Activated naive CD8-positive, alpha-beta T cell (primary cell): ENCODE measurements around the gene SEMA4F.
"Not testable (repeated sequence)": the region's sequence is repeated elsewhere in the genome, so short reads cannot be mapped to it uniquely, and the experiment has no call there.

Experiments used
- H3K27ac Mint-ChIP-seq: one replicate; pipeline ENCODE4 v1.8.0; 2021; ENCODE audit warnings: mixed read lengths
- H3K27me3 Mint-ChIP-seq: one replicate; pipeline ENCODE4 v1.8.0; 2021; ENCODE audit warnings: mixed read lengths
- H3K36me3 Mint-ChIP-seq: one replicate; pipeline ENCODE4 v1.8.0; 2021; ENCODE audit warnings: mixed read lengths
- H3K4me1 Mint-ChIP-seq: one replicate; pipeline ENCODE4 v1.8.0; 2021; ENCODE audit warnings: low read depth, mixed read lengths
- H3K4me3 Mint-ChIP-seq: one replicate; pipeline ENCODE4 v1.8.0; 2021; ENCODE audit warnings: mild to moderate bottlenecking, mixed read lengths
- H3K9me3 Mint-ChIP-seq: one replicate; pipeline ENCODE4 v1.8.0; 2021; ENCODE audit warnings: low read depth, mixed read lengths

The SEMA4F gene, protein sequence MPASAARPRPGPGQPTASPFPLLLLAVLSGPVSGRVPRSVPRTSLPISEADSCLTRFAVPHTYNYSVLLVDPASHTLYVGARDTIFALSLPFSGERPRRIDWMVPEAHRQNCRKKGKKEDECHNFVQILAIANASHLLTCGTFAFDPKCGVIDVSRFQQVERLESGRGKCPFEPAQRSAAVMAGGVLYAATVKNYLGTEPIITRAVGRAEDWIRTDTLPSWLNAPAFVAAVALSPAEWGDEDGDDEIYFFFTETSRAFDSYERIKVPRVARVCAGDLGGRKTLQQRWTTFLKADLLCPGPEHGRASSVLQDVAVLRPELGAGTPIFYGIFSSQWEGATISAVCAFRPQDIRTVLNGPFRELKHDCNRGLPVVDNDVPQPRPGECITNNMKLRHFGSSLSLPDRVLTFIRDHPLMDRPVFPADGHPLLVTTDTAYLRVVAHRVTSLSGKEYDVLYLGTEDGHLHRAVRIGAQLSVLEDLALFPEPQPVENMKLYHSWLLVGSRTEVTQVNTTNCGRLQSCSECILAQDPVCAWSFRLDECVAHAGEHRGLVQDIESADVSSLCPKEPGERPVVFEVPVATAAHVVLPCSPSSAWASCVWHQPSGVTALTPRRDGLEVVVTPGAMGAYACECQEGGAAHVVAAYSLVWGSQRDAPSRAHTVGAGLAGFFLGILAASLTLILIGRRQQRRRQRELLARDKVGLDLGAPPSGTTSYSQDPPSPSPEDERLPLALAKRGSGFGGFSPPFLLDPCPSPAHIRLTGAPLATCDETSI

DNA sequence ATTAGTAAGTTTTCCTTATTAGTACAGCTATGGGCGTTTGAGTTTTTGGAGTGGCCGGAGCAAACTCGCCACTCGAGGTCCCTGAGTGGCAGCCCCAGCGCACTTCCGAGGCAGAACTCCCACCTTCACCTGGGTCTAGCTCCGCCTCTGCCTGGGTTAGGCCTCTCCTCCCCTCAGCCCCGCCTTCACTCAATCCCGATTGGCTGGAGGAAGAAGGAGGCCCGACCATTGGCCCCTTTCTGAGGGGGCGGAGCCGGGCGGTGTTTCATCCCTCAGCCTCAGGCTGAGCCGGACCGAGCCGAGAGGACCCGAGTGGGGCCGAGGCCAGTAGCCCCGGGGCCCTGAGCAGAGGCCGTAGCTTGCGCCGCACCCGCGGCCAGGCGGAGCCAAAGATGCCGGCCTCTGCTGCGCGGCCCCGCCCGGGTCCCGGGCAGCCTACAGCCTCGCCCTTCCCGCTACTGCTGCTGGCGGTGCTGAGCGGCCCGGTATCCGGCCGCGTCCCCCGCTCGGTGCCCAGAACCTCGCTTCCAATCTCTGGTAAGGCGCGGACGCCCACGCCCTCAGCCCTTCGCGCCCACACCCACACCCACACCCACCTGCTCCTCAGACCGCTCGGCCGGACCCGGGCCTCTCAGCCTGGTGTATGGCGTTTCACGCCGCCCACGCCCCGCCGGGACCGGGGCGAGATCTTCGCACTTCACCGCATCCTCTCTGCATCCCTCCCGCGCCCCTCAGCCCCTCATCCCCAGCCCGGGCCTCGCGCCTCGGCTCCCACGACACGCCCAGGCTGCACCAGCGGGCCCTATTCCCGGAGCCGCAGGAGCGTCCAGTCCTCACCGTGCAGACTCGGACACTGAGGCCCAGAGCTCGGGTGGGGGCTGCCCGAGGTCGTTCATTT lies at the start of gene SEMA4F:
TSS of gene SEMA4F (plus strand) at position 263 of the 898 bp plus-strand sequence. CDS start at position 393, 130 bp downstream.
- Mint-ChIP-seq H3K27ac (peak within 1 kb of the TSS; percentile 16), H3K9me3 (no peaks in the 10 kb centered on the region), H3K27me3 (peaks cover 3% of the 10 kb centered on the region), H3K36me3 (no peaks in the 10 kb centered on the region), H3K4me1 (peaks cover 20% of the 10 kb centered on the region), H3K4me3 (peak within 1 kb of the TSS; percentile 84)

DNA sequence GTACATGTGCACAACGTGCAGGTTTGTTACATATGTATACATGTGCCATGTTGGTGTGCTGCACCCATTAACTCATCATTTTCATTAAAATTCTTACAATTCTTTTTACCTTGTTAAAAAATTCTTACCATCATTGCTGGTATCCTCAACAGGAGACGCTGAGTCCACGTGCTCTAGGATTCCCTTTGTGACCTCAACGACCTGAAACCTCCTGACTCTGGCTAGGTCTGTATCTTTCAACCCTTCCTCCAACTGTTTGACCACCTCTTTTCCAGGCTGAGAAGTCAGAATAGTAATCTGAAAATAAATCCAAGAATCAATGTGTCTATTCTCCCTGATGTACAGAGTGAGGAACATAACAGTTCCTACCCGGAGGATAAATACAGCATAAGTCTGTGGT lies 47.1 kb upstream of the SEMA4F start:
- H3K27me3 Mint-ChIP-seq, result peaks cover 25% of the 10 kb centered on the region
- H3K4me1 Mint-ChIP-seq, result no peaks in the 10 kb centered on the region
- no peaks in the 10 kb centered on the region for H3K36me3 Mint-ChIP-seq
- H3K4me3 Mint-ChIP-seq, result no peak overlapping the region
- peaks cover 3% of the 10 kb centered on the region for H3K9me3 Mint-ChIP-seq
- H3K27ac Mint-ChIP-seq, result no peak overlapping the region

DNA sequence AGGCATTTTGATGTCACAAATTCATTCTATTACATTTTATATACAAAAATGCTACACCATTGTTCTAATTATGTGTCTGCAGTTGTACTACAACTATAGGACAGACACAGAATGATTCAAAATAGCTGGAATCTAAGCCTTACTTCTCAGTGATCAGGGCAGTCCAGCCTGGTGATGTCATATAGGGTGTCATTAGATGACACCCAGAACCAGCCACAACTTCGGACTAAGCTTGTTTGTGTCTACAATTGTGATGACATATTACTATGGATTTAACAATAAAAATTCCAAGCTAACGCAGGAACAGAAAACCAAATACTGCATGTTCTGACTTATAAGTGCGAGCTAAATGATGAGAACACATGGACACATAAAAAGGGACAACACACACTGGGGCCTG lies 36.9 kb upstream of the SEMA4F start:
- Mint-ChIP-seq H3K9me3 (no peaks in the 10 kb centered on the region), H3K4me1 (no peaks in the 10 kb centered on the region), H3K27me3 (peaks cover 14% of the 10 kb centered on the region), H3K27ac (no peak overlapping the region), H3K36me3 (no peaks in the 10 kb centered on the region), H3K4me3 (no peak overlapping the region)

DNA sequence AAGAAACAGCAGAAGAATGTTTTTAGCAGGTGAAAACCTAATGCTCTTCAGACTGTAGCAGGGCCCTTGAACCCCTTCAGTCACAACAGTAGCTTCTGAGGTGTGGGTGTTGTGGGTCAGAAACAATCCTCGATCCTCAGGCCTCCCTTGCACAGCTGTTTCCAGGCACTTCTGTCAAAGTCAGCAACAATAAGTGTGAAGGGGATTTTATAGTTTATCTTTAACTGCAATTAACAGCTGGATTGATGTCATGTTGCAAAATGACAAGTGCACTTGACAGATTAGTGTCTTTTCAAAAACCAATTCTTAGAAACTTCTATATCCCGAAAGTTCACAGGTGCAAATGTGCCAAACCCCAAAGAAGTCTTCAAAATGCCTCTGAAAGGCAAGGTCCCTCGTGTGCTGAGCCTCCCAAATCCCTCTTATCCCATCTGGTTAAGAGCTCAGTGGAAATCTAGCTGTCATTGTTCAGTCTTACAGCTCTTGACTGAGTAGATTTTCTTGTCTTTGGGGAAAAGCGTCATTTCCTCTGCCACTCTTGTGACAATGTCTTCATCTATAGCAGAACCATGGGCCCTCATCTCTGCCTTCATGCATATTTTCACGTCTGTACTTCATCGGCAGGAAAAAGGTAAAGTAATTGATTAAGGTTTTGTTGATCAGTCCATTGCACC lies 35.5 kb upstream of the SEMA4F start:
- no peak overlapping the region for H3K4me3 Mint-ChIP-seq
- no peaks in the 10 kb centered on the region for H3K36me3 Mint-ChIP-seq
- no peaks in the 10 kb centered on the region for H3K9me3 Mint-ChIP-seq
- H3K4me1 Mint-ChIP-seq, result no peaks in the 10 kb centered on the region
- no peak overlapping the region for H3K27ac Mint-ChIP-seq
- peaks cover 9% of the 10 kb centered on the region for H3K27me3 Mint-ChIP-seq

DNA sequence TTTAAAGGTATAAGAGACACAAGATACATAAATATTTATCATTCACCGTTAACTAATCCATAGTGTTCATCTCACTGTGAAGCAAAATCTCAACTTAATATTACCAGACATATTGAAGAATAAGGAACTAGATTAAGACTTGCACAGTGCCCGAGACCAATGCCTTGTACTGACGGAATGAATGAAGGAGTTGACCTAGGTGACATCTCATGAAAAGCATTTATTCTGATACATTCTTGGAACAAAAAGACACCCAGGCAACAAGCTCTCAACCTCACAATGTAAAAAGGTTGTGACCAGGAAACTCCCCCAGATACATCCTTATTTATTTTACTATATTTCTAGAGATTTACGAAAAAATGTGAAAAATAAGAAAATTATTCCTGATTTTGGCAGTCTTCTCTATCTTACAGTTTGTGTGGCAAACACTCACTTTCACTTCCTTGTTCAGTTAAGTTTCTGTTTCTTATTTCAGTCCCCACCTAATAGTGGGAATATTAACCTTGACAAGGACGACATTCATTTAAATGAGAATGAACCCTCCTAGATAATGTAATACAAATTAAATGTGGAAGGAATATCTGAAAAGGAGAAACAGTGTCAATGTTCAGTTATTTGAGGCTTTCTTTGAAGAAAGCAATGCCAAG lies 34.3 kb upstream of the SEMA4F start:
- H3K27ac Mint-ChIP-seq, result no peak overlapping the region
- no peak overlapping the region for H3K4me3 Mint-ChIP-seq
- H3K36me3 Mint-ChIP-seq, result no peaks in the 10 kb centered on the region
- H3K4me1 Mint-ChIP-seq, result no peaks in the 10 kb centered on the region
- no peaks in the 10 kb centered on the region for H3K9me3 Mint-ChIP-seq
- peaks cover 3% of the 10 kb centered on the region for H3K27me3 Mint-ChIP-seq

DNA sequence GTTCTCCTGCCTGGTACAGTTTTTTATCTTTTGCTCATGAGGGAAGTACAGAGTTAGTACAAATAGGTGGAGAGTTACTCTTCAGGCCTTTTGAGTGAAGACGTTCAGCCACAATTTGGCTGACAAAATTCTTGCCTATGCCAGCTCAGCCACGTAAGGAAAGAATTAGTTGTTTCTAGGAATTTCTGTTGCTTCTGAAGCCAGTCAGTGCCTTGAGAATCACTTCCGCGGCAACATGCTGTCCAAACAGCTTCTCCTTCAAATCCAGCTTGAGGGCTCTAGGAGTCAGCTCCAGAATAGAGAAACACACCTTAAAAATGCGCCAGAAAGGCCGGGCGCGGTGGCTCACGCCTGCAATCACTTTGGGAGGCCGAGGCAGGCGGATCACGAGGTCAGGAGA lies 33.4 kb upstream of the SEMA4F start:
- no peak overlapping the region for H3K4me3 Mint-ChIP-seq
- H3K36me3 Mint-ChIP-seq, result no peaks in the 10 kb centered on the region
- H3K27ac Mint-ChIP-seq, result no peak overlapping the region
- H3K4me1 Mint-ChIP-seq, result no peaks in the 10 kb centered on the region
- H3K9me3 Mint-ChIP-seq, result no peaks in the 10 kb centered on the region
- peaks cover 3% of the 10 kb centered on the region for H3K27me3 Mint-ChIP-seq

DNA sequence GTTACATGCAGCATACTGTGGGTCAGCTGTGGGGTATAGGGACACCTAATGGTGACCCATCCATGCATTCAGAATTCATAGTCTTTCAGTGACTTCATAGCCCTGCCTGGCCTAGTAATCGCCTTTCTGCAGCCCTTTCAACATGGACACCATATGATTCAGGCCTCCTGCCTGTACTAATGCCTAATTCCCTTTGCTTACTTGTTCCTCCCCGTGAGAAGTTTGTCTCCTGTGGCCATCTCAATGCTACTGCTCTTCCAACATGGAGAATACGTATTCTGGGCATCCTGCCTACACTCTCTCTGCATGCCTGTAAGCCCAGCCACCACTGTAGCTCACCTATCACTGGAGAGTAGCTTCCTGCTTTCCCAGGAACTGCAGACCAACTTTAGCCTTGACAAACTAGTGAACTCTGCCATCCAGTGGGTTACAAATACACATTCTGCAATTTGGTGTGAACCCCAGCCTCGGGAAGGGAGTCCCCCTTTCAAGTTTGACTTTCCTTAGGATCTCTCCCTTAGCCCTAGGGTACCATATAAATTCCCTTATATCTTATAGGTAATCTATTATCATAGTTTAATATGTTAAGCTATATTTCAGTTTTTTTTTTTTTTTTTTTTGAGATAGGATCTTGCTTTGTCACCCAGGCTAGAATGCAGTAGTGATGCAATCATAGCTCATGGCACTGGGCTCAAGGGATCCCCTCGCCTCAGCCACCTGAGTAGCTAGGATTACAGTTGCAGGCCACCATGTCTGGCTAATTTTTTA lies 28.2 kb upstream of the SEMA4F start:
- H3K4me3 Mint-ChIP-seq, result no peak overlapping the region
- H3K27me3 Mint-ChIP-seq, result no peaks in the 10 kb centered on the region
- no peaks in the 10 kb centered on the region for H3K9me3 Mint-ChIP-seq
- no peaks in the 10 kb centered on the region for H3K36me3 Mint-ChIP-seq
- no peak overlapping the region for H3K27ac Mint-ChIP-seq
- no peaks in the 10 kb centered on the region for H3K4me1 Mint-ChIP-seq

DNA sequence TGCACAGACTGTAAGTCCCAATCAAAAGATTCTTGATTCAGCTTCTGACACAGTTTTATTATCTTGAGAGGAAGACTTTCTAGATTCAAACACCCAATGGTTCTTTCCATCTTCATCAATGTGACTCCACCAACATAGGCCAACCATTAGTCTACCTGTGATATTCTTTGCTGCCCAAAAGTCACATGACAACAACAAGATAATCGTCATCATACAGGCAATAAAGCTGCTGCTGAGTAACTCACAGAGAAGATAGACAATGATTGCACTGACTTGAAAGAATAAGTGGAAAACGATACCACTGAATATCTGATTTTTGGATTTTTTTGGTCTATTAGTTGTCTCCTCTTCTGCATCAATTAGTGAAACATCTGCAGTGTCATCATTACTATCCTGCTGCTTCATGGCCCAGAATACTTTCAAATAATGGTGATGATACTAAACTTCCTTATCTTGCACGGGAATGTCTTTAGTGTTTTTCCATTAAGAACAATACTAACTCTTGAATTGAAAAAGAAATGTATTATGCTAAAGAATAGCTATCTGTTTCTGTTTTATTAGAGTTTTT lies 25.4 kb upstream of the SEMA4F start:
- H3K27me3 Mint-ChIP-seq, result no peaks in the 10 kb centered on the region
- H3K27ac Mint-ChIP-seq, result no peak overlapping the region
- no peak overlapping the region for H3K4me3 Mint-ChIP-seq
- no peaks in the 10 kb centered on the region for H3K36me3 Mint-ChIP-seq
- H3K4me1 Mint-ChIP-seq, result no peaks in the 10 kb centered on the region
- no peaks in the 10 kb centered on the region for H3K9me3 Mint-ChIP-seq

DNA sequence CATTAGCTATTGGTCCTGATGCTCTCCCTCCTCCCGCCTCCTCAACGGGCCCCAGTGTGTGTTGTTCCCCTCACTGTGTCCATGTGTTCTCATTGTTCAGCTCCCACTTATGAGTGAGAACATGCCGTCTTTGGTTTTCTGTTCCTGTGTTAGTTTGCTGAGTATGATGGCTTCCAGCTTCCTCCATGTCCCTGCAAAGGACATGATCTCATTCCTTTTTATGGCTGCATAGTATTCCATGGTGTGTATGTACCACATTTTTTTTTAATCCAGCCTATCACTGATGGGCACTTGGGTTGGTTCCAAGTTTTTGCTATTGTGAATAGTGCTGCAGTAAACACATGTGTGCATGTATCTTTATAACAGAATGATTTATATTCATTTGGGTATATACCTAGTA lies 23.6 kb upstream of the SEMA4F start:
- not testable (repeated sequence) for H3K27me3 Mint-ChIP-seq, H3K4me3 Mint-ChIP-seq, H3K9me3 Mint-ChIP-seq, H3K4me1 Mint-ChIP-seq, H3K27ac Mint-ChIP-seq, H3K36me3 Mint-ChIP-seq

DNA sequence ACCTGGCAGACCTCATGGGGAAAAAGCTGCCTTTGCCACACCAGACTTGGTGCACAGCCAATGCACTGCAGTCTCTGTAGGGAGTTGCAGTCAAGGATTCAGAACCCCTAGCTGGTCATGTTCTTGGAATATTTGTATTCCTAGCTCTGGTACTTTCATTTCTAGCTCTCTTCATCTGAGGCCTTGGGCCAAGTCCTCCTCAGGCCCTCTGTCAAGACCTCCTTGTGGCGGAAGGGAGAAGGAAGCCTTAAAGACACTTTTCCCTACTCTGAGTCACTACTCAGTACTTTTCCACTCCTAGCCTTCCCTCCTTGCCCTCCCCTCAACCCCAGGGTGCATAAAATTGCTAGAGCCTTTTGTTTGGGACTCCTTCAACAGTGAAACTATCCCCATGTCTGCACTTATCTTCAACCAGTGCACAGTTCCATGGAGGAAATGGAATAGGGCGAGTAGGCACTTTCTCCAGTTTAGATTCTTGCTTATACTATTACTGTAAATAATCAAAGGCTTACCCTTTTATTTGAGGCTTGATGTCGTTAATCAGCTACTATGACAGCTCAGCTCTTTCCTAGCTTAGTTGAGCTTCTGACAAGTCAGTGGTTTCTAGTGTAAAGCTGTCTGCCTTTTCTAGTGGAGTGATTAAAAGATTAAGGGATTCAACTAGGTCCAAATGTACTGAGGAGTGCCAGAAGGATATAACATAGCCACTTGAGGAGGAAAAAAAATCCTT lies 21.7 kb upstream of the SEMA4F start:
- Mint-ChIP-seq H3K27me3 (no peaks in the 10 kb centered on the region), H3K27ac (no peak overlapping the region), H3K4me1 (no peaks in the 10 kb centered on the region), H3K36me3 (no peaks in the 10 kb centered on the region), H3K9me3 (no peaks in the 10 kb centered on the region), H3K4me3 (no peak overlapping the region)

DNA sequence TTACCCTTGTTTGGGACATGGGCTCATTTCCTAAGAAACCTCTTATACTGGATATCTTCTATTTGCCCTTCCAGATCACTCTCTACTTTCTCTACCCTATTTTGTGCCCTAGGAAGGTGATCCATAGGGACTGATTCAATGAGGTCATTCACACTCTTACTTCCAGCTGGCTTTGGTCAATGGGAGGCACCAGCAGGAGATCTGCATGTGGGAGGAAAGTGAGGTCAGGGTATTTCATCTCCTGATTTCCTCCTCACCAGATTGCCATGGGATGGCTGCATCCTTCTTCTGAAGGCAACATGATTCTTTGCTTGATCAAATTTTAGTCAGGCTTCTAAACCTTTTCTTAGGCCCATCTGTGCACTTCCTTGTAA lies 21.1 kb upstream of the SEMA4F start:
- H3K4me3 Mint-ChIP-seq, result no peak overlapping the region
- no peaks in the 10 kb centered on the region for H3K36me3 Mint-ChIP-seq
- no peaks in the 10 kb centered on the region for H3K27me3 Mint-ChIP-seq
- no peaks in the 10 kb centered on the region for H3K9me3 Mint-ChIP-seq
- no peak overlapping the region for H3K27ac Mint-ChIP-seq
- H3K4me1 Mint-ChIP-seq, result no peaks in the 10 kb centered on the region

DNA sequence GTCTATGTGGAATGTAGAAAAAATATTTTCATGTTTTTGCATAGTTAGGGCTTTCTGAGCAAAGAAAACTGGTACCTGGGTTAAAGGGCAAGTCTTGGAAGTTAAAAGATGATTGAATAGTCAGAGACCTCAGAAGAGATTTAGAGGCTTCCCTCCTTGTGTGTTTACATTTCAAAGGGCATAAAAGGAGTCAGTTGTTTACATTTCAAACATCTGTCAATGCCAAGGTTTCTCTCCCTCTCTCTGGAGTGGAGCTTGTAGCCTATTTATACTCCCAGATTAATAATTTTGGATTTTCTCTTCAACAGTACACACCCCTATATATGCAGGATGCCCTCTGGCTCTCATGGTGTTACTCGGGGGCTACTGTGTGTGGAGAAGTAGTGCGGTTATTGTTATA lies 14.5 kb upstream of the SEMA4F start:
- H3K4me3 Mint-ChIP-seq, result no peak overlapping the region

DNA sequence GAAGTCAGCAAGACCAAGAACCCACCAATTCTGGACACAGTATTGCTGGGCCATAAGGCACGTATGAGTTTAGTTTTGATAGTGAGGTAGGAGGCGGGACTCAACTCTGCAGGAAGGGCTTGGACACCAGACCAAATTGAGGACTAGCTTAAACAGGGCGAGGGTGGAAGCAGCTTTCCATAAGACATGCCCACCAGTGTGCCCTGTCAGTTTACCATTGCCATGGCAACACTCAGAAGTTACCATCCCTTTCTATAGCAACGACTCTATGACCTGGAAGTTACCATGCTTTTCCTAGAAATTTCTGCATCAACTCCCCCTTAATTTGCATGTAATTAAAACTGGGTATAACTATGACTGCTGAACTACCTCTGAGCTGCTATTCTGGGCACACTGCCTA lies 8.7 kb upstream of the SEMA4F start:
- Mint-ChIP-seq H3K4me1 (peaks cover 2% of the 10 kb centered on the region), H3K27ac (no peak overlapping the region), H3K36me3 (peaks cover 10% of the 10 kb centered on the region), H3K27me3 (peaks cover 25% of the 10 kb centered on the region), H3K4me3 (no peak overlapping the region), H3K9me3 (no peaks in the 10 kb centered on the region)

More for the DNA sequence above, 14.5 kb upstream of the SEMA4F start:
- Mint-ChIP-seq H3K36me3 (peaks cover 2% of the 10 kb centered on the region), H3K27me3 (peaks cover 13% of the 10 kb centered on the region), H3K27ac (no peak overlapping the region), H3K9me3 (no peaks in the 10 kb centered on the region), H3K4me1 (no peaks in the 10 kb centered on the region)
